ENCODE data around the gene VARS2.
A peak's percentile ranks its signal among the peaks of the same experiment; 100 is the strongest.
"Not testable (repeated sequence)": the region's sequence is repeated elsewhere in the genome, so short reads cannot be mapped to it uniquely, and the experiment has no call there.

The VARS2 gene

GRCh38 chr6:30914076-30914853 is at the start of gene VARS2:
VARS2 (plus strand) TSS chr6:30914238; CDS start chr6:30914837, 599 bp downstream.
- peak within 1 kb of the TSS; percentile 99 for H3K4me3 ChIP-seq (ENCODE audit: low read length)
- peaks cover 7% of the 10 kb centered on the region for H3K79me2 ChIP-seq (ENCODE audit: low read length)
- H3K36me3 ChIP-seq (replicated peaks; ENCODE audit: low read depth, low read length): no peaks in the 10 kb centered on the region
- peak within 1 kb of the TSS; percentile 46; the same call in 1 of the 2 replicates for H2AFZ ChIP-seq (ENCODE audit: low read depth, low read length)
- H3K27ac ChIP-seq (ENCODE audit: low read length): peak within 1 kb of the TSS; percentile 50
- TF ChIP-seq EZH2phosphoT487 (IDR thresholded peaks at IDR 0.05; ENCODE audit: low read depth) (no peak), CTCF (IDR thresholded peaks at IDR 0.05; ENCODE audit: low read depth, low read length) (peak; percentile 26)
- H3K9me3 ChIP-seq (ENCODE audit: insufficient read depth, low read length): no peaks in the 10 kb centered on the region
- no peaks in the 10 kb centered on the region for H4K20me1 ChIP-seq (ENCODE audit: insufficient read depth, low read length)
- peak within 1 kb of the TSS; percentile 94 for H3K9ac ChIP-seq (ENCODE audit: low read length)
- H3K4me1 ChIP-seq (ENCODE audit: low read length): peaks cover 13% of the 10 kb centered on the region
- H3K27me3 ChIP-seq (ENCODE audit: low read depth, low read length): no peaks in the 10 kb centered on the region
- H3K4me2 ChIP-seq (ENCODE audit: low read length): peak within 1 kb of the TSS; percentile 100

GRCh38 chr6:30864325-30864724 is 49.7 kb upstream of the VARS2 start:
- no peaks in the 10 kb centered on the region for H3K4me1 ChIP-seq (ENCODE audit: low read length)
- no peaks in the 10 kb centered on the region for H4K20me1 ChIP-seq (ENCODE audit: insufficient read depth, low read length)
- no peaks in the 10 kb centered on the region for H3K9me3 ChIP-seq (ENCODE audit: insufficient read depth, low read length)
- no peaks in the 10 kb centered on the region for H3K36me3 ChIP-seq (replicated peaks; ENCODE audit: low read depth, low read length)
- H3K79me2 ChIP-seq (ENCODE audit: low read length): no peaks in the 10 kb centered on the region
- H3K4me3 ChIP-seq (ENCODE audit: low read length): no peak overlapping the region
- H3K27me3 ChIP-seq (ENCODE audit: low read depth, low read length): peaks cover 6% of the 10 kb centered on the region
- no peak overlapping the region for H3K27ac ChIP-seq (ENCODE audit: low read length)
- H3K4me2 ChIP-seq (ENCODE audit: low read length): no peak overlapping the region
- H2AFZ ChIP-seq (ENCODE audit: low read depth, low read length): no peak overlapping the region
- H3K9ac ChIP-seq (ENCODE audit: low read length): no peak overlapping the region
- TF ChIP-seq EZH2phosphoT487 (IDR thresholded peaks at IDR 0.05; ENCODE audit: low read depth): no peak
- TF ChIP-seq CTCF (IDR thresholded peaks at IDR 0.05; ENCODE audit: low read depth, low read length): no peak

- not testable (repeated sequence) for H3K9ac ChIP-seq (ENCODE audit: low read length); H3K36me3 ChIP-seq (replicated peaks; ENCODE audit: low read depth, low read length); H4K20me1 ChIP-seq (ENCODE audit: insufficient read depth, low read length); H3K27ac ChIP-seq (ENCODE audit: low read length); H3K9me3 ChIP-seq (ENCODE audit: insufficient read depth, low read length); H3K79me2 ChIP-seq (ENCODE audit: low read length); H3K4me1 ChIP-seq (ENCODE audit: low read length); H3K4me3 ChIP-seq (ENCODE audit: low read length); H3K27me3 ChIP-seq (ENCODE audit: low read depth, low read length); H2AFZ ChIP-seq (ENCODE audit: low read depth, low read length); H3K4me2 ChIP-seq (ENCODE audit: low read length)
These were observed 44.7 kb upstream of the VARS2 start for GRCh38 chr6:30869241-30869749.

- no peak overlapping the region for H3K4me3 ChIP-seq (ENCODE audit: low read length)
- no peak overlapping the region for H3K4me2 ChIP-seq (ENCODE audit: low read length)
- no peaks in the 10 kb centered on the region for H3K9me3 ChIP-seq (ENCODE audit: insufficient read depth, low read length)
- no peaks in the 10 kb centered on the region; the same call in 1 of the 2 replicates for H3K27me3 ChIP-seq (ENCODE audit: low read depth, low read length)
- no peaks in the 10 kb centered on the region for H3K4me1 ChIP-seq (ENCODE audit: low read length)
- H3K79me2 ChIP-seq (ENCODE audit: low read length): no peaks in the 10 kb centered on the region
- no peak for TF ChIP-seq CTCF (IDR thresholded peaks at IDR 0.05; ENCODE audit: low read depth, low read length)
- no peak for TF ChIP-seq EZH2phosphoT487 (IDR thresholded peaks at IDR 0.05; ENCODE audit: low read depth)
- no peak overlapping the region for H3K9ac ChIP-seq (ENCODE audit: low read length)
- no peaks in the 10 kb centered on the region for H3K36me3 ChIP-seq (replicated peaks; ENCODE audit: low read depth, low read length)
- no peak overlapping the region for H2AFZ ChIP-seq (ENCODE audit: low read depth, low read length)
- no peak overlapping the region for H3K27ac ChIP-seq (ENCODE audit: low read length)
- H4K20me1 ChIP-seq (ENCODE audit: insufficient read depth, low read length): no peaks in the 10 kb centered on the region
These were observed 43.5 kb upstream of the VARS2 start for GRCh38 chr6:30870546-30870945.
